Activated CD8-positive, alpha-beta memory T cell treated with anti-CD3 and anti-CD28 coated beads for 1 hour (primary cell): Measurements from ENCODE around the gene ZNF484.
"Not testable (repeated sequence)": the region's sequence is repeated elsewhere in the genome, so short reads cannot be mapped to it uniquely, and the experiment has no call there.

Experiments
- DNase-seq, 2 donors: peaks; one replicate each; pipeline ENCODE4 v3.0.0-alpha.2; 2020; ENCODE audit warnings: low read depth in 1 of 2; ENCODE audit errors: extremely low read depth in 1 of 2

The ZNF484 gene

GRCh38 chr9:92864152-92864551 lies 13.7 kb downstream of the ZNF484 start:
- DNase-seq: no peak

GRCh38 chr9:92860867-92861266 lies 17.0 kb downstream of the ZNF484 start:
- DNase-seq: no peak

- DNase-seq: no peak
Measured at GRCh38 chr9:92857236-92857635, 20.6 kb downstream of the ZNF484 start.

GRCh38 chr9:92853716-92854115 lies 24.1 kb downstream of the ZNF484 start:
- no peak for DNase-seq

- DNase-seq: no peak
Measured at GRCh38 chr9:92850898-92851297, 26.9 kb downstream of the ZNF484 start.

GRCh38 chr9:92848740-92849139 lies 29.1 kb downstream of the ZNF484 start:
- DNase-seq: not testable (repeated sequence)

GRCh38 chr9:92846662-92847145 lies 31.1 kb downstream of the ZNF484 start:
- DNase-seq: no peak

- not testable (repeated sequence) for DNase-seq
Measured at GRCh38 chr9:92838411-92838810, 39.4 kb downstream of the ZNF484 start.

- DNase-seq: no peak
Measured at GRCh38 chr9:92837191-92837590, 40.6 kb downstream of the ZNF484 start.

- DNase-seq: no peak
Measured at GRCh38 chr9:92829420-92829819, 48.4 kb downstream of the ZNF484 start.

- DNase-seq: not testable (repeated sequence)
Measured at GRCh38 chr9:92825065-92825464, 52.8 kb downstream of the ZNF484 start.

- no peak for DNase-seq
Measured at GRCh38 chr9:92820964-92821363, 56.9 kb downstream of the ZNF484 start.

GRCh38 chr9:92819898-92820297 lies 57.9 kb downstream of the ZNF484 start:
- not testable (repeated sequence) for DNase-seq

GRCh38 chr9:92809629-92810326 lies 68.1 kb downstream of the ZNF484 start:
- not testable (repeated sequence) for DNase-seq

- no peak for DNase-seq
Measured at GRCh38 chr9:92808726-92809451, 68.9 kb downstream of the ZNF484 start.

GRCh38 chr9:92807757-92808725 lies 69.8 kb downstream of the ZNF484 start:
- DNase-seq: no peak

- no peak for DNase-seq
Measured at GRCh38 chr9:92807031-92807756, 70.6 kb downstream of the ZNF484 start.

- DNase-seq: no peak
Measured at GRCh38 chr9:92804727-92805126, 73.1 kb downstream of the ZNF484 start.

GRCh38 chr9:92798358-92798757 lies 79.5 kb downstream of the ZNF484 start:
- no peak for DNase-seq

GRCh38 chr9:92796337-92796804 lies 81.5 kb downstream of the ZNF484 start:
- not testable (repeated sequence) for DNase-seq
